Suprapubic skin (tissue), 4 donors: ENCODE data around the gene C20orf141. TPM values are rescaled to one million over a fixed set of nuclear protein-coding genes. Genes with fewer than 3 reads are reported as not detected.

ENCODE experiments used
- DNase-seq, 2 donors: peaks; one replicate each; pipeline ENCODE4 v3.0.0-alpha.2; 2019; ENCODE audit warnings: low spot score in 2 of 2
- H3K27ac ChIP-seq: fragments of 200-600 bp; sonication (generic); one replicate; pipeline ENCODE4 v1.5.1; 2019
- H3K27me3 ChIP-seq: fragments of 200-600 bp; sonication (generic); one replicate; pipeline ENCODE4 v1.5.1; 2019
- H3K36me3 ChIP-seq: fragments of 200-600 bp; sonication (generic); one replicate; pipeline ENCODE4 v1.5.1; 2019
- H3K4me1 ChIP-seq: fragments of 200-600 bp; sonication (generic); one replicate; pipeline ENCODE4 v1.5.1; 2019
- H3K4me3 ChIP-seq: fragments of 200-600 bp; sonication (generic); one replicate; pipeline ENCODE4 v1.5.1; 2019; ENCODE audit warnings: mild to moderate bottlenecking
- H3K9me3 ChIP-seq: fragments of 200-600 bp; sonication (generic); one replicate; pipeline ENCODE4 v1.5.1; 2019
- EP300 ChIP-seq: sonication (generic); formaldehyde crosslinking; IDR thresholded peaks from one replicate; pipeline ENCODE4 v1.6.1; 2017; ENCODE audit warnings: antibody characterized with exemption
- POLR2A ChIP-seq, 2 donors: fragments of 450-650 bp; IDR thresholded peaks; one replicate each; pipeline ENCODE4 v1.6.1; 2017; ENCODE audit warnings: antibody characterized with exemption in 2 of 2, mild to moderate bottlenecking in 2 of 2, moderate library complexity in 2 of 2
- POLR2AphosphoS5 ChIP-seq, 3 donors: sonication (generic); formaldehyde crosslinking; IDR thresholded peaks; one replicate each; pipeline ENCODE4 v1.6.1; 2017; ENCODE audit warnings: antibody characterized with exemption in 3 of 3
- WGBS: methylation state at CpG from one replicate; pipeline ENCODE4 v1.1.5; 2018; 5-methylcytosine and 5-hydroxymethylcytosine counted together
- total RNA-seq, 4 donors: library from RNA; depleted of rRNA; stranded (reverse); fragments of >200 nt; gene quantifications; one replicate each; pipeline ENCODE4 v1.1.0, GENCODE V29; 2016
- TF ChIP-seq, protein P1 (sequence below), 2 donors: fragments of 200-600 bp in 1 of 2; fragments of 450-650 bp in 1 of 2; sonication (generic) in 1 of 2; IDR thresholded peaks; one replicate each; pipeline ENCODE4 v1.5.1; 2016 to 2019; ENCODE audit warnings: antibody characterized with exemption in 2 of 2, mild to moderate bottlenecking in 1 of 2, moderate library complexity in 1 of 2

The C20orf141 gene
- total RNA-seq, 4 donors from 2014 or later: not detected

DNA sequence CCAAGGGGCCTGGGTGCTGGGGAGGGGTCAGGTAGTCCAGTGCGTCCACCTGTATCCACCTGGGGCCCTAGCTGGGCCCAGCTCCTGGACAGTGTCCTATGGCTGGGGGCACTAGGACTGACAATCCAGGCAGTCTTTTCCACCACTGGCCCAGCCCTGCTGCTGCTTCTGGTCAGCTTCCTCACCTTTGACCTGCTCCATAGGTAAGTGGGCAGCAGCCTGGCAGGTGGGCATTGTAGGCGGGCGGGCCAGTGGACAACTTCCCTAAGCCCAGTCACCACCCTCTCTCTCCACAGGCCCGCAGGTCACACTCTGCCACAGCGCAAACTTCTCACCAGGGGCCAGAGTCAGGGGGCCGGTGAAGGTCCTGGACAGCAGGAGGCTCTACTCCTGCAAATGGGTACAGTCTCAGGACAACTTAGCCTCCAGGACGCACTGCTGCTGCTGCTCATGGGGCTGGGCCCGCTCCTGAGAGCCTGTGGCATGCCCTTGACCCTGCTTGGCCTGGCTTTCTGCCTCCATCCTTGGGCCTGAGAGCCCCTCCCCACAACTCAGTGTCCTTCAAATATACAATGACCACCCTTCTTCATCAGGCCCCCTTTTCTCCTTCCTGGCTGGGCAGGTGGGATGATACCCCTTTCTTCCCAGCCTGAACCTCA lies 584 bp downstream of the C20orf141 start:
- no peak overlapping the region for H3K27ac ChIP-seq
- H3K36me3 ChIP-seq: no peaks in the 10 kb centered on the region
- H3K4me1 ChIP-seq: peaks cover 5% of the 10 kb centered on the region
- WGBS: 94% methylated on average over 6 of the region's 8 CpGs
- TF ChIP-seq POLR2AphosphoS5 (IDR thresholded peaks at IDR 0.05) (no peak), POLR2A (IDR thresholded peaks at IDR 0.05) (no peak), EP300 (no peak)
- TF ChIP-seq, protein P1, sequence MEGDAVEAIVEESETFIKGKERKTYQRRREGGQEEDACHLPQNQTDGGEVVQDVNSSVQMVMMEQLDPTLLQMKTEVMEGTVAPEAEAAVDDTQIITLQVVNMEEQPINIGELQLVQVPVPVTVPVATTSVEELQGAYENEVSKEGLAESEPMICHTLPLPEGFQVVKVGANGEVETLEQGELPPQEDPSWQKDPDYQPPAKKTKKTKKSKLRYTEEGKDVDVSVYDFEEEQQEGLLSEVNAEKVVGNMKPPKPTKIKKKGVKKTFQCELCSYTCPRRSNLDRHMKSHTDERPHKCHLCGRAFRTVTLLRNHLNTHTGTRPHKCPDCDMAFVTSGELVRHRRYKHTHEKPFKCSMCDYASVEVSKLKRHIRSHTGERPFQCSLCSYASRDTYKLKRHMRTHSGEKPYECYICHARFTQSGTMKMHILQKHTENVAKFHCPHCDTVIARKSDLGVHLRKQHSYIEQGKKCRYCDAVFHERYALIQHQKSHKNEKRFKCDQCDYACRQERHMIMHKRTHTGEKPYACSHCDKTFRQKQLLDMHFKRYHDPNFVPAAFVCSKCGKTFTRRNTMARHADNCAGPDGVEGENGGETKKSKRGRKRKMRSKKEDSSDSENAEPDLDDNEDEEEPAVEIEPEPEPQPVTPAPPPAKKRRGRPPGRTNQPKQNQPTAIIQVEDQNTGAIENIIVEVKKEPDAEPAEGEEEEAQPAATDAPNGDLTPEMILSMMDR (IDR thresholded peaks at IDR 0.05): no peak
- H3K9me3 ChIP-seq: no peaks in the 10 kb centered on the region
- no peak overlapping the region for H3K4me3 ChIP-seq
- peaks cover 31% of the 10 kb centered on the region for H3K27me3 ChIP-seq
- peak in 1 of 2 donors; percentile 77 for DNase-seq

DNA sequence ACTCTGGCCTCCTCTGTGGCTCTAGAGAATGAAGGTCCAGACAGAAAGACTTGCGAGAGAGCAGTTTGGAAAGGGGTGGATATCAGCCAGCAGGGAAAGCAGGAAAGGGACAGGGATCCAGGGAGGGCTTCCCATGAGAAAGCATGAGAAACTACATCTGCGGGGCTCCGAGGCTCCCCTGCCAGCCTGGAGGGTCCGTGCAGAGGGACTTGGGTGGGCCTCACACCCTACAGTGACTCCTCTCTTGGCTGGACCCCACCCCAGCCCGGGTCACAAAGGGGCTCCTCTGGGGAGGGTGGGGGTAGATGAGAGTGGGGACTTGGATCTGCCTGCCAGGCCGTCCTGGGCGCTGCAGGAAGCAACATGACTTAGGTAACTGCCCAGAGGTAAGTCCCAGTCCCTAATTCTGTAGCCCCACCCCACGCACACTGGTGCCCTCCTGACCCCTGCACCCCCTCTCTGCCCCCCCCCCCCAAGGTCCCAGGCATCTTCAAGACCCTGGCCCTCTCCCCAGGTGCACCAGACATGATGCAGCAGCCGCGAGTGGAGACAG lies 1.3 kb downstream of the C20orf141 start, which contains the start of gene TMEM239:
Gene TMEM239 (plus strand): TSS at position 335 of the 553 bp plus-strand sequence. CDS start 191 bp downstream, at position 526.
- peaks cover 10% of the 10 kb centered on the region for H3K4me1 ChIP-seq
- H3K9me3 ChIP-seq: no peaks in the 10 kb centered on the region
- H3K27ac ChIP-seq: no peak within 1 kb of the TSS
- H3K4me3 ChIP-seq: no peak within 1 kb of the TSS
- TF ChIP-seq, protein P1 (IDR thresholded peaks at IDR 0.05): no peak
- TF ChIP-seq POLR2A (IDR thresholded peaks at IDR 0.05): no peak
- no peak for TF ChIP-seq POLR2AphosphoS5 (IDR thresholded peaks at IDR 0.05)
- peaks cover 34% of the 10 kb centered on the region for H3K27me3 ChIP-seq
- H3K36me3 ChIP-seq: no peaks in the 10 kb centered on the region
- 100% methylated on average over 1 of the region's 10 CpGs for WGBS
- peak in 1 of 2 donors; percentile 66 for DNase-seq

DNA sequence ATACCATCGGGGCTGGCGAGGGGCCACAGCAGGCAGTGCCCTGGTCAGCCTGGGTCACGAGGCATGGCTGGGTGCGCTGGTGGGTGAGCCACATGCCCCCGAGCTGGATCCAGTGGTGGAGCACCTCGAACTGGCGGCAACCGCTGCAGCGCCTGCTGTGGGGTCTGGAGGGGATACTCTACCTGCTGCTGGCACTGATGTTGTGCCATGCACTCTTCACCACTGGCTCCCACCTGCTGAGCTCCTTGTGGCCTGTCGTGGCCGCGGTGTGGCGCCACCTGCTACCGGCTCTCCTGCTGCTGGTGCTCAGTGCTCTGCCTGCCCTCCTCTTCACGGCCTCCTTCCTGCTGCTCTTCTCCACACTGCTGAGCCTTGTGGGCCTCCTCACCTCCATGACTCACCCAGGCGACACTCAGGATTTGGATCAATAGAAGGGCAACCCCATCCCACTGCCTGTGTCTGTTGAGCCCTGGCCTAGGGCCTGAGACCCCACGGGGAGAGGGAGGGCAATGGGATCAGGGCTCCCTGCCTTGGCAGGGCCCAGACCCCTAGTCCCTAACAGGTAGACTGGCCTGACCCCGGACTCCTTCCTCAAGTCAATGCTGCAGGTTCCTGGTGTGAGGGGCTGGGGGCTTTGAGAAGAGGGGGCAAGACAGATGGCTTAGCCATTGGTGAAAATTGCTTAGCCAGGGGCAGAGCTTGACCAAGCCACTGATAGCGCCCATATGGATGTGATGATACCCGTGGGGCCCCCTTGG lies 2.0 kb downstream of the C20orf141 start:
- TF ChIP-seq, protein P1 (IDR thresholded peaks at IDR 0.05): no peak
- no peak for TF ChIP-seq POLR2A (IDR thresholded peaks at IDR 0.05)
- no peak for TF ChIP-seq POLR2AphosphoS5 (IDR thresholded peaks at IDR 0.05)
- TF ChIP-seq EP300: no peak
- Histone ChIP-seq H3K27me3 (peaks cover 40% of the 10 kb centered on the region), H3K36me3 (no peaks in the 10 kb centered on the region), H3K9me3 (no peaks in the 10 kb centered on the region), H3K4me3 (no peak overlapping the region), H3K4me1 (peaks cover 16% of the 10 kb centered on the region), H3K27ac (no peak overlapping the region)
- WGBS: 80% methylated on average over 10 of the region's 20 CpGs
- peak in 1 of 2 donors; percentile 69 for DNase-seq

DNA sequence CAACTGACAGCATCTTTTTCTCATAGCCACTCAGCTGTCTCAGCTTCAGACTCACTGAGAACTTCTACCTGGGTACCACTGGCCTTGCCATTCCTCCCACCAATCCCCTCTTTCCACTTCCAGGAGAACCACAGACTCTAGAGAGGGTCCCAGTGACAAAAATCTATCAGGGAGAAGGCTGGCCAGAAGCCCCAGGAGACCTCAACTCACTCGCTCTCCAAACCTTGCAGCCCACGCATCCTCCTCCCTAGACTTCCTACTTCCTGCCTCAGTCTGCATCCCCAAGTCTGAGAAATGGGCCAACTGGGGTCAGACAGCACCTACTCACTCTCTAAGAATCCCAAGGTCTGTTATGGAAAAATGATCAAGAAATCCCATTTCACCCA lies 2.5 kb downstream of the C20orf141 start:
- H3K9me3 ChIP-seq: no peaks in the 10 kb centered on the region
- no peak for DNase-seq
- H3K36me3 ChIP-seq: no peaks in the 10 kb centered on the region
- no peak overlapping the region for H3K4me3 ChIP-seq
- WGBS: 88% methylated on average over 2 of the region's 2 CpGs
- H3K27me3 ChIP-seq: peaks cover 46% of the 10 kb centered on the region
- no peak for TF ChIP-seq POLR2AphosphoS5 (IDR thresholded peaks at IDR 0.05)
- TF ChIP-seq EP300: no peak
- TF ChIP-seq POLR2A (IDR thresholded peaks at IDR 0.05): no peak
- TF ChIP-seq, protein P1 (IDR thresholded peaks at IDR 0.05): no peak
- H3K27ac ChIP-seq: no peak overlapping the region
- H3K4me1 ChIP-seq: peaks cover 17% of the 10 kb centered on the region
